AG09309 (cell line): Measurements from ENCODE around the gene MYO1D.

ENCODE experiments used
- DNase-seq: peaks from one replicate; pipeline ENCODE4 v3.0.0-alpha.2; 2010; ENCODE audit warnings: low read depth
- H3K4me3 ChIP-seq: 2 replicates; pipeline ENCODE4 v1.5.1; 2011; ENCODE audit warnings: mild to moderate bottlenecking, low read depth, low read length, moderate library complexity; ENCODE audit not compliant: control insufficient read depth
- CTCF ChIP-seq: IDR thresholded peaks from 2 replicates; pipeline ENCODE4 v1.5.1; 2011; ENCODE audit warnings: mild to moderate bottlenecking, low read depth, low read length, inconsistent platforms; ENCODE audit not compliant: insufficient read depth, control insufficient read depth; ENCODE audit errors: missing control alignments

Gene MYO1D

GRCh38 chr17:32502710-32503109, 374.2 kb downstream of the MYO1D start:
- no peak for DNase-seq
- no peak overlapping the region for H3K4me3 ChIP-seq
- TF ChIP-seq CTCF, result no peak

GRCh38 chr17:32502013-32502412, 374.9 kb downstream of the MYO1D start:
- DNase-seq, result no peak
- TF ChIP-seq CTCF, result no peak
- no peak overlapping the region for H3K4me3 ChIP-seq

- no peak overlapping the region for H3K4me3 ChIP-seq
- no peak for DNase-seq
- no peak for TF ChIP-seq CTCF
Measured at GRCh38 chr17:32498391-32498790, 378.5 kb downstream of the MYO1D start.

GRCh38 chr17:32497431-32498205, 379.3 kb downstream of the MYO1D start:
- DNase-seq, result no peak
- TF ChIP-seq CTCF, result peak; percentile 29
- no peak overlapping the region for H3K4me3 ChIP-seq

GRCh38 chr17:32496395-32497073, 380.4 kb downstream of the MYO1D start:
- no peak overlapping the region for H3K4me3 ChIP-seq
- TF ChIP-seq CTCF, result no peak
- DNase-seq, result peak; percentile 48

GRCh38 chr17:32495359-32496231, 381.3 kb downstream of the MYO1D start:
- no peak for DNase-seq
- no peak for TF ChIP-seq CTCF
- H3K4me3 ChIP-seq, result no peak overlapping the region
